KMS-11 (cell line): Measurements from ENCODE around the gene FAXDC2.
"Not testable (repeated sequence)": the region's sequence is repeated elsewhere in the genome, so short reads cannot be mapped to it uniquely, and the experiment has no call there.

Experiments
- H2AFZ ChIP-seq: fragments of 200-600 bp; sonication (generic); 2 replicates; pipeline ENCODE4 v1.6.1; 2016; ENCODE audit warnings: antibody characterized with exemption, mixed run types, low read depth
- H3K27ac ChIP-seq: fragments of 200-600 bp; sonication (generic); 2 replicates; pipeline ENCODE4 v1.6.1; 2016; ENCODE audit warnings: mild to moderate bottlenecking, mixed run types
- H3K27me3 ChIP-seq: fragments of 200-600 bp; sonication (generic); 2 replicates; pipeline ENCODE4 v1.6.1; 2017; ENCODE audit warnings: mild to moderate bottlenecking, low read depth, mixed run types, moderate library complexity; ENCODE audit not compliant: insufficient read depth
- H3K36me3 ChIP-seq: fragments of 200-600 bp; sonication (generic); 2 replicates; pipeline ENCODE4 v1.6.1; 2017; ENCODE audit warnings: mild to moderate bottlenecking, mixed run types; ENCODE audit not compliant: insufficient read depth
- H3K4me1 ChIP-seq: fragments of 200-600 bp; sonication (generic); 2 replicates; pipeline ENCODE4 v1.6.1; 2016; ENCODE audit warnings: mild to moderate bottlenecking, low read depth, mixed run types; ENCODE audit not compliant: poor library complexity, severe bottlenecking
- H3K4me2 ChIP-seq: fragments of 200-600 bp; sonication (generic); 2 replicates; pipeline ENCODE4 v1.7.0; 2016; ENCODE audit warnings: mild to moderate bottlenecking, mixed run types
- H3K4me3 ChIP-seq: fragments of 200-600 bp; sonication (generic); IDR thresholded peaks from 2 replicates; pipeline ENCODE4 v1.6.1; 2017; ENCODE audit warnings: low read depth, low read length, mixed read lengths; ENCODE audit not compliant: insufficient read depth
- H3K79me2 ChIP-seq: fragments of 200-600 bp; sonication (generic); 2 replicates; pipeline ENCODE4 v1.6.1; 2016; ENCODE audit warnings: low read depth, mixed run types; ENCODE audit not compliant: insufficient read depth
- H3K9ac ChIP-seq: fragments of 200-600 bp; sonication (generic); 2 replicates; pipeline ENCODE4 v1.6.1; 2016; ENCODE audit warnings: mild to moderate bottlenecking, mixed run types
- H4K20me1 ChIP-seq: fragments of 200-600 bp; sonication (generic); 2 replicates; pipeline ENCODE4 v1.6.1; 2016; ENCODE audit warnings: mild to moderate bottlenecking, mixed run types; ENCODE audit not compliant: insufficient read depth
- CTCF ChIP-seq: fragments of 200-600 bp; sonication (generic); conservative IDR thresholded peaks from 2 replicates; pipeline ENCODE4 v1.6.1; 2017; ENCODE audit warnings: low read depth, mild to moderate bottlenecking, antibody characterized with exemption, low read length, moderate library complexity, mixed read lengths

The FAXDC2 gene

GRCh38 chr5:154829181-154829588 lies 21.2 kb downstream of the FAXDC2 start:
- Histone ChIP-seq H4K20me1 (no peaks in the 10 kb centered on the region), H3K4me2 (peak overlapping the region; percentile 10; the same call in 1 of the 2 replicates), H3K27ac (peak overlapping the region; percentile 32; the same call in 1 of the 2 replicates), H3K4me1 (peaks cover 26% of the 10 kb centered on the region), H3K9ac (no peak overlapping the region), H2AFZ (no peak overlapping the region), H3K4me3 (no peak overlapping the region), H3K27me3 (no peaks in the 10 kb centered on the region), H3K36me3 (no peaks in the 10 kb centered on the region), H3K79me2 (no peaks in the 10 kb centered on the region)
- no peak for TF ChIP-seq CTCF

- peaks cover 13% of the 10 kb centered on the region for H3K4me1 ChIP-seq
- H3K27me3 ChIP-seq: no peaks in the 10 kb centered on the region
- no peak overlapping the region for H3K27ac ChIP-seq
- TF ChIP-seq CTCF: no peak
- H3K9ac ChIP-seq: no peak overlapping the region
- H3K79me2 ChIP-seq: no peaks in the 10 kb centered on the region
- no peak overlapping the region for H3K4me3 ChIP-seq
- H3K36me3 ChIP-seq: no peaks in the 10 kb centered on the region
- no peaks in the 10 kb centered on the region for H4K20me1 ChIP-seq
- H3K4me2 ChIP-seq: no peak overlapping the region
- no peak overlapping the region for H2AFZ ChIP-seq
These were observed 26.3 kb downstream of the FAXDC2 start for GRCh38 chr5:154824070-154824469.

GRCh38 chr5:154823605-154824004 lies 26.8 kb downstream of the FAXDC2 start:
- H3K4me1 ChIP-seq: peaks cover 8% of the 10 kb centered on the region
- H3K36me3 ChIP-seq: no peaks in the 10 kb centered on the region
- H3K4me3 ChIP-seq: no peak overlapping the region
- no peaks in the 10 kb centered on the region for H3K79me2 ChIP-seq
- H3K4me2 ChIP-seq: no peak overlapping the region
- H3K27ac ChIP-seq: no peak overlapping the region
- H3K27me3 ChIP-seq: no peaks in the 10 kb centered on the region
- no peaks in the 10 kb centered on the region for H4K20me1 ChIP-seq
- TF ChIP-seq CTCF: no peak
- no peak overlapping the region for H3K9ac ChIP-seq
- H2AFZ ChIP-seq: no peak overlapping the region

GRCh38 chr5:154822896-154823295 lies 27.5 kb downstream of the FAXDC2 start:
- not testable (repeated sequence) for H3K36me3 ChIP-seq, H3K79me2 ChIP-seq, H3K4me1 ChIP-seq, H3K27ac ChIP-seq, H4K20me1 ChIP-seq, H3K9ac ChIP-seq, H3K27me3 ChIP-seq, H3K4me2 ChIP-seq, H3K4me3 ChIP-seq, H2AFZ ChIP-seq

GRCh38 chr5:154820383-154820782 lies 30.0 kb downstream of the FAXDC2 start:
- no peak overlapping the region for H2AFZ ChIP-seq
- no peak for TF ChIP-seq CTCF
- no peak overlapping the region for H3K27ac ChIP-seq
- H4K20me1 ChIP-seq: no peaks in the 10 kb centered on the region
- no peak overlapping the region for H3K9ac ChIP-seq
- no peak overlapping the region for H3K4me3 ChIP-seq
- no peaks in the 10 kb centered on the region for H3K27me3 ChIP-seq
- H3K4me2 ChIP-seq: no peak overlapping the region
- H3K36me3 ChIP-seq: no peaks in the 10 kb centered on the region
- H3K79me2 ChIP-seq: no peaks in the 10 kb centered on the region
- H3K4me1 ChIP-seq: no peaks in the 10 kb centered on the region
